SKM-1 treated with dmso at 0.1 percent for 144 hours (cell line): Measurements from ENCODE around the gene NR2E1.

Experiments
- DNase-seq: peaks from one replicate; lab custom pipeline; 2025; ENCODE audit not compliant: unreplicated experiment; lab: John Stamatoyannopoulos, UW

Gene NR2E1

GRCh38 chr6:108156180-108156937 lies 9.5 kb upstream of the NR2E1 start:
- DNase-seq: no peak

- DNase-seq: no peak
Observed at GRCh38 chr6:108156938-108157233, 8.9 kb upstream of the NR2E1 start.

- DNase-seq: no peak
Observed at GRCh38 chr6:108157234-108157980, 8.4 kb upstream of the NR2E1 start.

- no peak for DNase-seq
Observed at GRCh38 chr6:108157981-108158525, 7.8 kb upstream of the NR2E1 start.

GRCh38 chr6:108159981-108160380 lies 5.8 kb upstream of the NR2E1 start:
- DNase-seq: no peak

GRCh38 chr6:108161724-108162282 lies 4.0 kb upstream of the NR2E1 start:
- DNase-seq: no peak

GRCh38 chr6:108163267-108163643 lies 2.6 kb upstream of the NR2E1 start:
- no peak for DNase-seq

- no peak for DNase-seq
Observed at GRCh38 chr6:108163644-108164542, 1.9 kb upstream of the NR2E1 start.

GRCh38 chr6:108164543-108164814 lies 1.3 kb upstream of the NR2E1 start:
- DNase-seq: no peak

- no peak for DNase-seq
Observed at GRCh38 chr6:108164815-108165706, 761 bp upstream of the NR2E1 start.

GRCh38 chr6:108166664-108167448 lies 1.0 kb downstream of the NR2E1 start:
- no peak for DNase-seq

GRCh38 chr6:108167449-108168089 lies 1.7 kb downstream of the NR2E1 start:
- no peak for DNase-seq

GRCh38 chr6:108168090-108168463 lies 2.3 kb downstream of the NR2E1 start:
- no peak for DNase-seq

- DNase-seq: no peak
Observed at GRCh38 chr6:108168501-108169463, 3.0 kb downstream of the NR2E1 start.

- no peak for DNase-seq
Observed at GRCh38 chr6:108169464-108170331, 3.9 kb downstream of the NR2E1 start.

GRCh38 chr6:108170332-108171290 lies 4.8 kb downstream of the NR2E1 start:
- DNase-seq: no peak
